Stimulated activated CD8-positive, alpha-beta memory T cell treated with anti-CD3 and anti-CD28 coated beads, Interleukin-12 subunit alpha, Interleukin-12 subunit beta, amount 100 ng/mL, for 24 hours (primary cell): ENCODE data around the gene NINL.
"Not testable (repeated sequence)": the region's sequence is repeated elsewhere in the genome, so short reads cannot be mapped to it uniquely, and the experiment has no call there.

Experiments used
- DNase-seq: peaks from one replicate; pipeline ENCODE4 v3.0.0-alpha.2; 2020; ENCODE audit errors: extremely low read depth

NINL gene

GRCh38 chr20:25552977-25553376, 32.4 kb downstream of the NINL start:
- DNase-seq: no peak

- no peak for DNase-seq
Measured at GRCh38 chr20:25551413-25552215, 33.7 kb downstream of the NINL start.

DNA sequence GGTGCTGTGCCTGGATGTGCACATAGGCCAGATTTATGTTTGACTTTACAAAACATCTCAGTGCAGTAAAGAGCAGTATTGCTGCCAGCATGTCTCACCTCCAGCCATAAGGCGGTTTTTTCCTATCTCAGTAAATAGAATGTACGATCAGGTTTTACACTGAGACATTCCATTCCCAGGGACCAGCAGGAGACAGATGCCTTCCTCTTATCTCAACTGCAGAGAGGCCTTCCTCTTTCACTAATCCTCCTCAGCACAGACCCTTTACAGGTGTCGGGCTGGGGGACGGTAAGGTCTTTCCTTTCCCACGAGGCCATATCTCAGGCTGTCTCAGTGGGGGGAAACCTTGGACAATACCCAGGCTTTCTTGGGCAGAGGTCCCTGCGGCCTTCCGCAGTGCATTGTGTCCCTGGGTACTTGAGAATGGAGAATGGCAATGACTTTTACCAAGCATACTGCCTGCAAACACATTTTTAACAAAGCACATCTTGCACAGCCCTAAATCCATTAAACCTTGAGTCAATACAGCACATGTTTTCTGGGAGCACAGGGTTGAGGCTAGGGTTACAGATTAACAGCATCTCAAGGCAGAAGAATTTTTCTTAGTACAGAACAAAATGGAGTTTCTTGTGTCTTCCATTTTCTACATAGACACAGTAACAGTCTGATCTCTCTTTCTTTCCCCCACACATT, 34.5 kb downstream of the NINL start:
- not testable (repeated sequence) for DNase-seq

DNA sequence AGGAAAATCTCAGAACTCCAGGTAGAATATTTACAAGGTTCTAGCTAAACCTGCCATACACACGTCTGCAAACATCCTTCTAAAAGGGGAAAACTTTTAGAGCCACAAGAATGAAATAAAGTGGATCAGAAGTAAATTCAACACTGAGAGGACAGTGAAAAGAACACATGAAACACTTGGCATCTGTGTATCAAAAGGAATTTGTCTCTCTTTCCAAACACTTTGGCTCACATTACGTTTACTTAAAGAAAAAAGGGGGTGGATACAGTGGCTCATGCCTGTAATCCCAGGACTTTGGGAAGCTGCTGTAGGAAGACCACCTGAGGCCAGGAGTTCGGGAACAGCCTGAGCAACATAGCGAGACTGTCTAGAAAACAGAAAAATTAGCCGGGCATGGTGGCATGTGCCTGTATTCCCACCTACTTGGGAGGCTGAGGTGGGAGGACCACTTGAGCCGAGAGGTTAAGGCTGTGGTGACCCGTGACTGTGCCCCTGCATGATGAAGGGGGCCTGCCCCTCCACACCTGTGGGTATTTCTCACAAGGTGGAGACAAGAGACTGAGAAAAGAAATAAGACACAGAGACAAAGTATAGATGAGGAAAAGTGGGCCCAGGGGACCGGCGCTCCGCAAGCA, 35.4 kb downstream of the NINL start:
- no peak for DNase-seq

DNA sequence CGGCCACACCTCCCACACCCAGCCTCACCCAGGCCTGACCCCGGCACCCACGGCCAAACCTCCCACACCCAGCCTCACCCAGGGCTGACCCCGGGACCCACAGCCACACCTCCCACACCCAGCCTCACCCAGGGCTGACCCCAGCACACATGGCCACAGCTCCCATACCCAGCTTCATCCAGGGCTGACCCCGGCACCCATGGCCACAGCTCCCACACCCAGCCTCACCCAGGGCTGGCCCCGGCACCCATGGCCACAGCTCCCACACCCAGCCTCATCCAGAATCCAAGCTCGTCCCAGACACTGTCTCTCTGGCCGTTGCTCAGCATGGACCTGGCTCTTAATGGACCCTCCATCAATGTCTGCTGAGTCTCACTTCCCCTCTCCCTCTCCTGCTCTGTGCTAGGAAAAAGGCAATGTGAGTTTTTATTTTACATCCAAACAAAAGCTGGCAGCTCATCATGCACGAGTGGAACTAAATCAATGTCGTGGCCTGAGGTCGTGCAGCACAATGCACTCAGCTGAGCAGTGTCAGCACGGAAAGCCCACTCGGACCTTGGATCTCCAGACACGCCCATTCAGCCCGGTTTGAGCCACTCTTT, 36.1 kb downstream of the NINL start:
- no peak for DNase-seq

DNA sequence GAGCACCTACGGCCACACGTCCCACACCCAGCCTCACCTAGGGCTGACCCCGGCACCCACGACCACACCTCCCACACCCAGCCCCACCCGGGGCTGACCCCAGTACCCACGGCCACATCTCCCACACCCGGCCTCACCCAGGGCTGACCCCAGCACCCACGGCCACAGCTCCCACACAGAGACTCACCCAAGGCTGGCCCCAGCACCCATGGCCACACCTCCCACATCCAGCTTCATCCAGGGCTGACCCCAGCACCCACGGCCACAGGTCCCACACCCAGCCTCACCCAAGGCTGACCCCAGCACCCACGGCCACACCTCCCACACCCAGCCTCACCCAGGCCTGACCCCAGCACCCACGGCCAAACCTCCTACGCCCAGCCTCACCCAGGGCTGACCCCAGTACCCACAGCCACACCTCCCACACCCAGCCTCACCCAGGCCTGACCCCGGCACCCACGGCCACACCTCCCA, 36.7 kb downstream of the NINL start:
- DNase-seq: no peak

DNA sequence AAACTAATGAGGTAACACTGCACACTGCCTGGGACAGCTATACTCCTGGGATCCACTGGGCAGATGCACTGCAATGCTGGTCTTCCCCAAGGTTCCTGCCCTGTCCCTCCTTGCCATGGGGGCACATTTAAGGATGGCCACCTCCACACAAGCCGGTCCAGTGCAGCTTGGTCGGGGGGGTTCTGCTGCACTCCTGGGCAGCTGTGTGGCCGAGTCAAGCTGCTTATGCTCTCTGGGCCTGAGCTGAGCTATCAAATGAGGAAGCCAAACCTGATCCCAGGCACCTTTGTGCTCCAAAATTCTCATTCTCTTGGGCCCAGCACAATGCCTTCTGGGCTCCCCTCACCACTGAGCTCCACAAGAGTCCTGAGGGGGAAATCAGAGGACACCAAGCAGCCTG, 37.3 kb downstream of the NINL start:
- no peak for DNase-seq

DNA sequence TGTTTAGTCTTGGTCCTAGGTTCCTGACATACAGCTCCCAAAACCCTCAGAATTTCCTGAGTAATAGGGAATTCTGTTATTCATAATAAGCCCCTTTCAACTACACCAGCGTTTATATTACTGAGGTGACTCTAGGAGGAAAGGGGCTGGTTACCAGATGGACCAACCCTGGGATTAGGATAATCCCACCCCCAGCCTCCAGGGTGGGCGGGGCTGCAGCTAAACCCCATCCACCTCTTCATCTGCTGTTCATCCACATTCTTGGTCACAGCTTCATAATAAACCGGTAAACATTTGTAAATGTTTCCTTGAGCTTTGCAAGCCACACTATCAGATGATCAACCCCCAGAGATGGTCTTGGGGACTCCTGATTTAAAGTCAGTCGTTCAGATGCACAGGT, 38.3 kb downstream of the NINL start:
- DNase-seq: no peak

- no peak for DNase-seq
Measured at GRCh38 chr20:25546048-25546447, 39.3 kb downstream of the NINL start.

GRCh38 chr20:25545171-25545570, 40.2 kb downstream of the NINL start:
- no peak for DNase-seq

GRCh38 chr20:25544734-25545133, 40.6 kb downstream of the NINL start:
- DNase-seq: no peak

GRCh38 chr20:25544311-25544710, 41.0 kb downstream of the NINL start:
- no peak for DNase-seq

- DNase-seq: no peak
Measured at GRCh38 chr20:25543068-25543467, 42.3 kb downstream of the NINL start.

- no peak for DNase-seq
Measured at GRCh38 chr20:25541676-25542075, 43.7 kb downstream of the NINL start.

- DNase-seq: no peak
Measured at GRCh38 chr20:25539742-25540672, 45.3 kb downstream of the NINL start.

GRCh38 chr20:25538838-25539665, 46.3 kb downstream of the NINL start:
- no peak for DNase-seq

DNA sequence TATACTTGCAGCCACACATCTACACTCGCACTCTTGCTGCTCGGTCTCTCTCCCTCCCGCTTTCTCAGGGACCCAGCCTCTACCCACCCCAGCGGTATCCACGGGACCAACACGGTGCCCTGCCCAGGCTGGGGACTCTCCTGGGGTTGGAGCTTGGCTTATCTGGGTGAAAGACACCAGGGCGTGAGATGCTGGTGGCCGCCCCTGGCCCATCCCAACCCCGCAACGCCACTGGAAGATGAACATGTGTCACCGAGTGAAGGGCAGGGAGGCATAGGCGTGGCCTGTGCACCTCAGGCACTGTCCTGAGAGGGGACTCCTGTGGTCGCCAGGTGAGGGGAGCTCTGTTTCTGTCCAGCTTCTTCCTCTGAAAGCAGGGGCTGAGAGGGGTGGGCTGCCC, 47.4 kb downstream of the NINL start:
- DNase-seq: no peak

- no peak for DNase-seq
Measured at GRCh38 chr20:25535762-25536161, 49.6 kb downstream of the NINL start.

DNA sequence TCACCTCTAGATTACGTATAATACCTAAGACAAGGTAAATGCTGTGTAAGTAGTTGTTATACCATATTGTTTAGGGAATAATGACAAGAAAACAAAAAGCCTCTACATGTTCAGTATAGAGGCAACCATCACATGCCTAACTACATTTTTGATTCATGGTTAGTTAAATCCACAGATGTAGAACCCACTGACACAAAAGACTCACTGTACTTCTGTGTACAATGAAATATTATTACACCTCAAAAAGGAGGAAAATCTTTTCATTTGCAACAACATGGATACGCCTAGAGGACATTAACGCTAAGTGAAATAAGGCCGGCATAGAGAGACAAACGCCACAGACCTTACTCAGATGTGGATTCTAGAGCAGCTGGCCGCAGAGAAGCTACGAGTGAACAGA, 50.5 kb downstream of the NINL start:
- DNase-seq: no peak

DNA sequence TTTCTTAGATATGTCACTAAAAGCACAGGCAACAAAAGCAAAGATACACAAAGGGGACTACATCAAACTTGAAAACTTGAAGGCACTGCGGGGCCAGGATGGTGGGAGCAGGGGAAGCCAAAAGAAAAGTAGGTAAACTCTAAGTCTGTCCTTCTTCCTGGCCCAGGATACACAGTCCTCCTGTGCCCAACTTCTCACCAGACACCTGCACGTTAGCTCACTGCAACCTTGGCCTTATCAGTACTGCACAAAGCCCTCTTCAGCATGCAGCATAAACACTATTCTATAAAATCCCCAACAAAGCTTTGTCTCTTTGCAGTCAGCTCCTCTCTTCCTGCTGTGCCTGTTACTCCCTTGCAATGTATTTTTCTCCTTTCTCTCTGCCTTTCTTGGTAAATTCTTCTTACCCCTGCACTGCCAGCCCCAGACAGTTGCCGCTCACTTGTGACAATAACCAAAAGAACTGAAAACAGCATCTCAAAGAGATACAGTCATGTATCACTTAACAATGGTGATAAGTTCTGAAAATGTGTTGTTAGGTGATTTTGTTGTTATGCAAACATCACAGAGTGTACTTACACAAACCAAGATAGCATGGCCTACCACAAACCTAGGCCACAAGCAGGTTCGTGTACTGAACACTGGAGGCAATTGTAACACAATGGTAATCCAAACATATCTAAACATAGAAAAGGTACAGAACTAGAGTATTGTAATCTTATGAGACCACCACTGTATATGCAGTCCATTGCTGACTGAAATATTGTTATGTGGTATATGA, 51.2 kb downstream of the NINL start:
- no peak for DNase-seq
